Astrocyte of the spinal cord (primary cell): ENCODE results near the gene NUCB2.

ENCODE experiments used
- DNase-seq: peaks from one replicate; pipeline ENCODE4 v3.0.0; 2011; ENCODE audit warnings: low read depth, low spot score
- H3K4me3 ChIP-seq: 2 replicates; pipeline ENCODE4 v1.5.1; 2011; ENCODE audit warnings: low read depth, mild to moderate bottlenecking, low read length, moderate library complexity
- CTCF ChIP-seq: IDR thresholded peaks from 2 replicates; pipeline ENCODE4 v1.5.1; 2012; ENCODE audit warnings: low read depth, mild to moderate bottlenecking, low read length, inconsistent platforms
- in situ Hi-C: cut with HindIII; loops from 2 replicates; pipeline ENCODE4 v1.10.0; 2017; ENCODE audit warnings: low sequenced_read_pairs

Gene NUCB2

GRCh38 chr11:17378655-17379054 is 102.1 kb downstream of the NUCB2 start:
- in situ Hi-C loops: no loop called here
- no peak overlapping the region for H3K4me3 ChIP-seq
- DNase-seq: no peak
- no peak for TF ChIP-seq CTCF

- in situ Hi-C loops: no loop called here
- no peak overlapping the region for H3K4me3 ChIP-seq
- TF ChIP-seq CTCF: no peak
- no peak for DNase-seq
These were observed 103.0 kb downstream of the NUCB2 start for GRCh38 chr11:17379383-17380180.

- no peak for DNase-seq
- H3K4me3 ChIP-seq: no peak overlapping the region
- in situ Hi-C loops: no loop called here
- no peak for TF ChIP-seq CTCF
These were observed 104.6 kb downstream of the NUCB2 start for GRCh38 chr11:17381156-17381555.
